ENCODE measurements around the gene AGRP. TPM values are rescaled to one million over a fixed set of nuclear protein-coding genes. Genes with fewer than 3 reads are reported as not detected.

Gene AGRP
- total RNA-seq, 1 experiment from 2014 or later = not detected

GRCh38 chr16:67463691-67464090 is 19.7 kb downstream of the AGRP start:
- no peak for DNase-seq (ENCODE audit: low spot score)

- no peak for DNase-seq (ENCODE audit: low spot score)
These were observed 20.3 kb downstream of the AGRP start for GRCh38 chr16:67463059-67463458.

- DNase-seq (ENCODE audit: low spot score) = no peak
These were observed 21.1 kb downstream of the AGRP start for GRCh38 chr16:67462279-67462655.

GRCh38 chr16:67461600-67462278 is 21.6 kb downstream of the AGRP start:
- DNase-seq (ENCODE audit: low spot score) = no peak

GRCh38 chr16:67460961-67461360 is 22.4 kb downstream of the AGRP start:
- no peak for DNase-seq (ENCODE audit: low spot score)

GRCh38 chr16:67460168-67460567 is 23.2 kb downstream of the AGRP start:
- no peak for DNase-seq (ENCODE audit: low spot score)

GRCh38 chr16:67459861-67460150 is 23.5 kb downstream of the AGRP start:
- DNase-seq (ENCODE audit: low spot score) = no peak

GRCh38 chr16:67459066-67459860 is 24.1 kb downstream of the AGRP start:
- DNase-seq (ENCODE audit: low spot score) = peak; percentile 28

- no peak for DNase-seq (ENCODE audit: low spot score)
These were observed 25.2 kb downstream of the AGRP start for GRCh38 chr16:67458121-67458641.

- no peak for DNase-seq (ENCODE audit: low spot score)
These were observed 25.7 kb downstream of the AGRP start for GRCh38 chr16:67457611-67458010.

GRCh38 chr16:67456391-67457081 is 26.8 kb downstream of the AGRP start:
- no peak for DNase-seq (ENCODE audit: low spot score)

GRCh38 chr16:67454852-67455251 is 28.5 kb downstream of the AGRP start:
- DNase-seq (ENCODE audit: low spot score) = no peak

- no peak for DNase-seq (ENCODE audit: low spot score)
These were observed 29.2 kb downstream of the AGRP start for GRCh38 chr16:67454104-67454503.

GRCh38 chr16:67451704-67452435 is 31.5 kb downstream of the AGRP start:
- DNase-seq (ENCODE audit: low spot score) = no peak

- DNase-seq (ENCODE audit: low spot score) = no peak
These were observed 32.2 kb downstream of the AGRP start for GRCh38 chr16:67451061-67451703.

- no peak for DNase-seq (ENCODE audit: low spot score)
These were observed 33.6 kb downstream of the AGRP start for GRCh38 chr16:67449739-67450138.

GRCh38 chr16:67449336-67449735 is 34.0 kb downstream of the AGRP start:
- no peak for DNase-seq (ENCODE audit: low spot score)

- DNase-seq (ENCODE audit: low spot score) = no peak
These were observed 34.8 kb downstream of the AGRP start for GRCh38 chr16:67448580-67448979.

- peak; percentile 2 for DNase-seq (ENCODE audit: low spot score)
These were observed 35.8 kb downstream of the AGRP start for GRCh38 chr16:67447508-67448076.

- no peak for DNase-seq (ENCODE audit: low spot score)
These were observed 36.3 kb downstream of the AGRP start for GRCh38 chr16:67446968-67447507.
